Thyroid gland (tissue), 4 donors: Measurements from ENCODE around the gene WDR77. TPM values are rescaled to one million over a fixed set of nuclear protein-coding genes. Genes with fewer than 3 reads are reported as not detected.

Experiments
- DNase-seq, 2 donors: peaks; one replicate each; pipeline ENCODE4 v3.0.0-alpha.2; 2019
- H3K27ac ChIP-seq, 3 donors: fragments of 200-600 bp; sonication (generic); 1 replicate in 2 of 3; 2 replicates in 1 of 3; pipeline ENCODE4 v1.5.1; 2016 to 2019; ENCODE audit warnings: mild to moderate bottlenecking in 1 of 3, moderate library complexity in 1 of 3
- H3K27me3 ChIP-seq: fragments of 200-600 bp; sonication (generic); one replicate; pipeline ENCODE4 v1.5.1; 2019
- H3K36me3 ChIP-seq, 2 donors: fragments of 200-600 bp; sonication (generic); one replicate each; pipeline ENCODE4 v1.5.1; 2016 to 2019
- H3K4me1 ChIP-seq, 2 donors: fragments of 200-600 bp; sonication (generic); one replicate each; pipeline ENCODE4 v1.5.1; 2017 to 2019
- H3K4me3 ChIP-seq, 3 donors: fragments of 200-600 bp; sonication (generic); replicated peaks in 1 of 3; 1 replicate in 2 of 3; 2 replicates in 1 of 3; pipeline ENCODE4 v1.5.1; 2016; ENCODE audit warnings: mild to moderate bottlenecking in 1 of 3
- H3K9me3 ChIP-seq: fragments of 200-600 bp; sonication (generic); one replicate; pipeline ENCODE4 v1.5.1; 2017
- POLR2A ChIP-seq, 2 donors: fragments of 450-650 bp; IDR thresholded peaks; one replicate each; pipeline ENCODE4 v1.6.1; 2017; ENCODE audit warnings: antibody characterized with exemption in 2 of 2, mild to moderate bottlenecking in 2 of 2, moderate library complexity in 1 of 2
- WGBS, 2 donors: methylation state at CpG; one replicate each; pipeline ENCODE4 v1.1.5; 2017; 5-methylcytosine and 5-hydroxymethylcytosine counted together
- intact Hi-C: fragments of 100-400 bp; cut with DNase I; formaldehyde crosslinking; loops from one replicate; pipeline ENCODE4 v1.15.1; 2023
- total RNA-seq, 4 donors: library from RNA; depleted of rRNA; stranded (reverse); fragments of >200 nt; gene quantifications; one replicate each; pipeline ENCODE4 v1.2.3, GENCODE V29; 2016
- TF ChIP-seq, protein P1 (sequence below), 6 experiments: fragments of 200-600 bp in 3 of 6; fragments of 450-650 bp in 3 of 6; sonication (generic) in 3 of 6; IDR thresholded peaks; one replicate each; pipeline ENCODE4 v1.5.1; 2016 to 2019; ENCODE audit warnings: antibody characterized with exemption in 6 of 6, mild to moderate bottlenecking in 2 of 6, inconsistent platforms in 1 of 6, moderate library complexity in 1 of 6

WDR77 gene
- total RNA-seq, 4 donors from 2014 or later, result 19.5 to 36.1 (median 26.3) TPM

DNA sequence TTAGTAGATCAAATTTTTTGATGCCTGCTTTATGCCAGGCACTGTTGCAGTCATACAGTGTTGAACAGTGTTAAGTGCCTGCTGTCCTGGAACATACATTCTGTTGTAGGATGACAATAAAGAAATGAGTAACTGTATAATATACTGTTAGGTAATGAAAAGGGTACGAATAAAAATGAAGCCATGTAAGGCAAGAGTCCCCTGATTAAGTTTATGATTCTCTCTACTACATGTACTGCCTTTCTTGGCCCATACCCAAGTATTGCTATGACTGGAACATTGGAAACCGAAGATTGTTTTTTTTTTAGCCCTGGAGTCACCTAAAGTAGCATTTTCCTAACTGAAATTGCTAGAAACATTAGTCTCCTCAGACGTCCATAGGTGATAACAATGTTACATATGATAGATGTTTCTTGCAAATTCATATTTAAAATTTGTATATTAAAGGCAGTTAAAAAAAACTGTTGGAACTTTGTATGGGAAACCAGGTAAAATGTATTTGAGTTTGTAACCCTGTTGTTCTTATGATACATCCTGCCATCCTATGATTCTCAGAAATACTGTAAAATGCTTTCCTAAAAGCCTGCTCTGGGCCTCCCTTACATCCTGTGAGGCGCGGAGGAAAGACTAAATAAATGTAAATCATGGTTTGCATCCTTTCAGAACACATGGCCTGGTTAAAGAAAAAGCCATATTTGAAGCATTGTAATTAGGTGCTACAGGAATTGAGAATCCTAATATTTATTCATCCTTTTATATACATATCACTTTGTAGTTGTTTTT is 6.0 kb upstream of the WDR77 start:
- no peaks in the 10 kb centered on the region for H3K27me3 ChIP-seq
- H3K27ac ChIP-seq, result no peak overlapping the region
- 72 to 76% methylated on average over 5 of the region's 5 CpGs for WGBS, 2 donors
- no peak overlapping the region for H3K4me3 ChIP-seq
- no peaks in the 10 kb centered on the region for H3K9me3 ChIP-seq
- intact Hi-C loops, result no loop called here
- peaks cover 33 to 42% of the 10 kb centered on the region in 2 donors for H3K36me3 ChIP-seq
- no peak for TF ChIP-seq POLR2A (IDR thresholded peaks at IDR 0.05)
- TF ChIP-seq, protein P1, sequence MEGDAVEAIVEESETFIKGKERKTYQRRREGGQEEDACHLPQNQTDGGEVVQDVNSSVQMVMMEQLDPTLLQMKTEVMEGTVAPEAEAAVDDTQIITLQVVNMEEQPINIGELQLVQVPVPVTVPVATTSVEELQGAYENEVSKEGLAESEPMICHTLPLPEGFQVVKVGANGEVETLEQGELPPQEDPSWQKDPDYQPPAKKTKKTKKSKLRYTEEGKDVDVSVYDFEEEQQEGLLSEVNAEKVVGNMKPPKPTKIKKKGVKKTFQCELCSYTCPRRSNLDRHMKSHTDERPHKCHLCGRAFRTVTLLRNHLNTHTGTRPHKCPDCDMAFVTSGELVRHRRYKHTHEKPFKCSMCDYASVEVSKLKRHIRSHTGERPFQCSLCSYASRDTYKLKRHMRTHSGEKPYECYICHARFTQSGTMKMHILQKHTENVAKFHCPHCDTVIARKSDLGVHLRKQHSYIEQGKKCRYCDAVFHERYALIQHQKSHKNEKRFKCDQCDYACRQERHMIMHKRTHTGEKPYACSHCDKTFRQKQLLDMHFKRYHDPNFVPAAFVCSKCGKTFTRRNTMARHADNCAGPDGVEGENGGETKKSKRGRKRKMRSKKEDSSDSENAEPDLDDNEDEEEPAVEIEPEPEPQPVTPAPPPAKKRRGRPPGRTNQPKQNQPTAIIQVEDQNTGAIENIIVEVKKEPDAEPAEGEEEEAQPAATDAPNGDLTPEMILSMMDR (IDR thresholded peaks at IDR 0.05), result no peak
- no peak for DNase-seq
- peaks cover 6 to 19% of the 10 kb centered on the region in 2 donors for H3K4me1 ChIP-seq

DNA sequence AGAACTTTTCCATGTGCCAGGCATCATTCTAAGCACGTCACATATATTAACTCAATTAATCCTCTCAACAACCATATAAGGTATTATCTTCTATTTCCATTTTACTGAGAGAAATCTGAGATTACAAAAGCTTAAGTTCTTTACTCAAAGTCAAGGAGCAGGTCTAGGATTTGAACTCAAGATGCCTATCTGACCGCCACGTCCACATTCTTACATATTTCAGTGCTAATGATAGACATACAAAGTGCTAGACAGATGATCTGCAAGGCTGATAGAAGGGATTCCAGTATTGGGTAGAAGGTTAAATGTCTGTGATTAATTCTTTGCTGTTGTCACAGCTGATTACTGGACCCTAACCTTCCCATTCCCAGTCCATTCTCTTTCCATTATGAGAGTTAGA is 4.7 kb upstream of the WDR77 start:
- Histone ChIP-seq H3K36me3 (peaks cover 24 to 29% of the 10 kb centered on the region in 2 donors), H3K4me1 (peaks cover 9 to 19% of the 10 kb centered on the region in 2 donors)

DNA sequence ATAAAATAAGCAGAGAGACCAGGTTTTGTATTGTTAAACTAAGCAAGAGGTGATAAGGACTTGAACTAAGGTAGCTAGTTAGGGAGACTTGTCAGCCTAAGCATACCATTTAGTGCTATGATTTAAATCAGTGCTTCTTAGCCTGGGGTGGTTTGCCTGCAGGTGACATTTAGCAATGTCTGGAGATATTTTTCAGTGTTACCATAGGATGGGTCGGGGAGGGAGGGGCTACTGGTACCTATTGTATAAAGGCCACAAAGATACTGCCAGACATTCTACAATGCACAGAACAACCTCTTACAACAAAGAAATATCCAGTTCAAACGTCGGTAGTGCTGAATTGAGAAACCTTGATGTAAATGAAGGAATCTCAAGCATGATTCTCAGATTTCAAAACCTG is 3.5 kb upstream of the WDR77 start:
- peaks cover 13 to 18% of the 10 kb centered on the region in 2 donors for H3K36me3 ChIP-seq
- 81 to 87% methylated on average over 3 of the region's 3 CpGs for WGBS, 2 donors
- intact Hi-C loops, result no loop called here
- no peak for TF ChIP-seq POLR2A (IDR thresholded peaks at IDR 0.05)
- TF ChIP-seq, protein P1 (IDR thresholded peaks at IDR 0.05), result no peak
- no peaks in the 10 kb centered on the region for H3K27me3 ChIP-seq
- H3K9me3 ChIP-seq, result no peaks in the 10 kb centered on the region
- DNase-seq, result no peak
- H3K4me3 ChIP-seq, result no peak overlapping the region
- H3K27ac ChIP-seq, result no peak overlapping the region
- peaks cover 9 to 28% of the 10 kb centered on the region in 2 donors for H3K4me1 ChIP-seq

More for the DNA sequence above, 4.7 kb upstream of the WDR77 start:
- H3K4me3 ChIP-seq, result no peak overlapping the region
- H3K27me3 ChIP-seq, result no peaks in the 10 kb centered on the region
- H3K9me3 ChIP-seq, result no peaks in the 10 kb centered on the region
- intact Hi-C loops, result no loop called here
- H3K27ac ChIP-seq, result no peak overlapping the region
- 96 to 97% methylated on average over 3 of the region's 3 CpGs for WGBS, 2 donors
- TF ChIP-seq, protein P1 (IDR thresholded peaks at IDR 0.05), result no peak
- TF ChIP-seq POLR2A (IDR thresholded peaks at IDR 0.05), result no peak
- DNase-seq, result no peak

DNA sequence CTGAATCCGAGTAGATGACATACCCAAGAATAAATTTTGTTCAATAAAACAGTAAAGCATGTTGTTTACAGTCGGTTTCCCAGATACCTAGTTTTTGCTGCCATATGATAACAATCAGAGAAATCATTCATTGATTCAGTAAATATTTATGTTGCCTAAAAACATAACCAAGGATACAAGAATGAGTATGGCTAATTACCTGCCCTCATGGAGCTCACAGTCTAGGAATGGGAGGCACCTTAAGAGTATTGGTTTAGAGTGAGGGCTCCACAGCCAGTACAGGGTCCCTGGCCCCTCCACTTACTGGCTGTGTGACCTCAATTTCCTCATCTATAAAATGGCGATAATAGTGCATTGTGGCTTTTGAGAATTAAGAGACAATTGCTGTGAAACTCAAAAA is 1.1 kb upstream of the WDR77 start:
- peak overlapping the region in 2 of 3 donors; percentile 52 to 86 for H3K4me3 ChIP-seq
- H3K27ac ChIP-seq, result no peak overlapping the region
- WGBS, 2 donors, result 52 to 60% methylated on average over 3 of the region's 3 CpGs
- H3K9me3 ChIP-seq, result no peaks in the 10 kb centered on the region
- no peak for TF ChIP-seq POLR2A (IDR thresholded peaks at IDR 0.05)
- TF ChIP-seq, protein P1 (IDR thresholded peaks at IDR 0.05), result no peak
- H3K27me3 ChIP-seq, result no peaks in the 10 kb centered on the region
- no peak for DNase-seq
- intact Hi-C loops, result no loop called here
- H3K4me1 ChIP-seq, result peaks cover 9 to 28% of the 10 kb centered on the region in 2 donors
- peaks cover 6 to 9% of the 10 kb centered on the region in 2 donors for H3K36me3 ChIP-seq

DNA sequence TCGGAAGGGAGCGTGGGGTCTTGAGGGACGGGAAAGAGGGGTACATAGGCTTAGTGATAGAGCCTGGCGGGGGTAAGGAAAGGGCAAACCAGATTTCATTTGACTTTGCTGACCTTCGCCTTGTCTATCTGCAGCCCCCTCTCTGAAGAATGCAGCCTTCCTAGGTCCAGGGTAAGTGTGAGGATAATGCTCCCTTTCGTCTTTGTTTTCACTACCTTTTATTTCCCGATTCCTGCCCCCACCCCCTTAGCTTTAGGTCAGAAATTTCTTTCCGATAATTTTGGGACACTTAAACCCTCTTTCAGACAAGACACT is 604 bp upstream of the WDR77 start:
- H3K27me3 ChIP-seq, result no peaks in the 10 kb centered on the region
- H3K4me1 ChIP-seq, result peaks cover 9 to 28% of the 10 kb centered on the region in 2 donors
- peaks cover 6 to 9% of the 10 kb centered on the region in 2 donors for H3K36me3 ChIP-seq
- 0 to 1% methylated on average over 8 of the region's 8 CpGs for WGBS, 2 donors
- no peak for DNase-seq
- H3K4me3 ChIP-seq, result peak overlapping the region; percentile 52 to 86 (median 77)
- intact Hi-C loops, result no loop called here
- no peaks in the 10 kb centered on the region for H3K9me3 ChIP-seq
- no peak for TF ChIP-seq POLR2A (IDR thresholded peaks at IDR 0.05)
- TF ChIP-seq, protein P1 (IDR thresholded peaks at IDR 0.05), result no peak
- H3K27ac ChIP-seq, result peak overlapping the region; percentile 49 to 74 (median 71)
